Upper lobe of left lung (tissue), 6 donors: ENCODE results near the gene EYA3. TPM values are rescaled to one million over a fixed set of nuclear protein-coding genes. Genes with fewer than 3 reads are reported as not detected.

Source experiments
- ATAC-seq, 2 donors: fragments of 200-7000 bp; cut with Tn5 transposase; one replicate each; pipeline ENCODE4 v1.9.1; 2022; ENCODE audit warnings: mild to moderate bottlenecking in 2 of 2, moderate library complexity in 2 of 2; ENCODE audit not compliant: low FRiP score in 2 of 2
- DNase-seq, 2 donors: peaks; one replicate each; pipeline ENCODE4 v3.0.0-alpha.2; 2019 to 2020
- H3K27ac ChIP-seq, 4 donors: fragments of 200-600 bp; sonication (generic); one replicate each; pipeline ENCODE4 v1.5.1; 2016 to 2019
- H3K27me3 ChIP-seq, 4 donors: fragments of 200-600 bp; sonication (generic); one replicate each; pipeline ENCODE4 v1.5.1; 2017 to 2019
- H3K36me3 ChIP-seq, 4 donors: fragments of 200-600 bp; sonication (generic); one replicate each; pipeline ENCODE4 v1.5.1; 2016 to 2019
- H3K4me1 ChIP-seq, 4 donors: fragments of 200-600 bp; sonication (generic); one replicate each; pipeline ENCODE4 v1.5.1; 2018 to 2019
- H3K4me3 ChIP-seq, 4 donors: fragments of 200-600 bp; sonication (generic); one replicate each; pipeline ENCODE4 v1.5.1; 2017 to 2019; ENCODE audit warnings: mild to moderate bottlenecking in 2 of 4, moderate library complexity in 1 of 4
- H3K9me3 ChIP-seq, 4 donors: fragments of 200-600 bp; sonication (generic); one replicate each; pipeline ENCODE4 v1.5.1; 2018 to 2019
- CTCF ChIP-seq, 6 experiments: fragments of 450-650 bp in 4 of 6; fragments of 200-600 bp in 2 of 6; sonication (generic) in 2 of 6; IDR thresholded peaks; one replicate each; pipeline ENCODE4 v1.5.1; 2016 to 2019; ENCODE audit warnings: antibody characterized with exemption in 6 of 6
- EP300 ChIP-seq, 4 donors: sonication (generic); formaldehyde crosslinking; IDR thresholded peaks; one replicate each; pipeline ENCODE4 v1.5.1; 2017; ENCODE audit warnings: antibody characterized with exemption in 4 of 4, control low read depth in 2 of 4
- POLR2A ChIP-seq, 4 donors: fragments of 450-650 bp; IDR thresholded peaks; one replicate each; pipeline ENCODE4 v1.5.1; 2016 to 2017; ENCODE audit warnings: antibody characterized with exemption in 4 of 4, mild to moderate bottlenecking in 2 of 4
- POLR2AphosphoS5 ChIP-seq, 2 donors: sonication (generic); formaldehyde crosslinking; IDR thresholded peaks; one replicate each; pipeline ENCODE4 v1.5.1; 2017; ENCODE audit warnings: antibody characterized with exemption in 2 of 2
- WGBS, 2 donors: methylation state at CpG; one replicate each; pipeline ENCODE4 v1.1.5; 2017 to 2018; 5-methylcytosine and 5-hydroxymethylcytosine counted together
- total RNA-seq, 6 donors: library from RNA; depleted of rRNA in 4 of 6; stranded (reverse); fragments of >200 nt in 4 of 6; gene quantifications; one replicate each; pipeline versions ENCODE4 v1.1.0 to v1.2.1, GENCODE V29; 2016 to 2021
- donor health status: DM: no; HTN: no; CAD: no; lungs with moderate emphysema.
- donor health status: DM: no; HTN: yes; CAD: no; lungs with severe emphysema.

EYA3 gene
- total RNA-seq, 6 donors from 2014 or later: 15.9 to 23.4 (median 22.0) TPM

GRCh38 chr1:28129150-28129549 is 40.7 kb upstream of the EYA3 start:
- TF ChIP-seq EP300 (IDR thresholded peaks at IDR 0.05) (no peak), POLR2A (IDR thresholded peaks at IDR 0.05) (no peak), CTCF (IDR thresholded peaks at IDR 0.05) (no peak), POLR2AphosphoS5 (IDR thresholded peaks at IDR 0.05) (peak in 1 of 2 donors; percentile 32)
- Histone ChIP-seq H3K4me3 (no peak overlapping the region), H3K27ac (no peak overlapping the region), H3K4me1 (peaks cover 0 to 7% (median 5%) of the 10 kb centered on the region in 4 donors), H3K9me3 (no peaks in the 10 kb centered on the region), H3K36me3 (no peaks in the 10 kb centered on the region), H3K27me3 (no peaks in the 10 kb centered on the region)
- 50 to 67% methylated on average over 1 of the region's 1 CpG for WGBS, 2 donors
- DNase-seq (peak in 1 of 2 donors; percentile 48), ATAC-seq (peak in 1 of 2 donors; percentile 41)

GRCh38 chr1:28127617-28128257 is 39.3 kb upstream of the EYA3 start:
- peak overlapping the region; percentile 17 to 80 (median 50) for H3K27ac ChIP-seq
- H3K4me1 ChIP-seq: peaks cover 0 to 7% (median 5%) of the 10 kb centered on the region in 4 donors
- ATAC-seq: peak in 1 of 2 donors; percentile 50
- H3K9me3 ChIP-seq: no peaks in the 10 kb centered on the region
- WGBS, 2 donors: 70 to 86% methylated on average over 3 of the region's 3 CpGs
- no peaks in the 10 kb centered on the region for H3K36me3 ChIP-seq
- H3K27me3 ChIP-seq: no peaks in the 10 kb centered on the region
- H3K4me3 ChIP-seq: no peak overlapping the region
- TF ChIP-seq POLR2AphosphoS5 (IDR thresholded peaks at IDR 0.05): no peak
- TF ChIP-seq EP300 (IDR thresholded peaks at IDR 0.05): no peak
- no peak for TF ChIP-seq POLR2A (IDR thresholded peaks at IDR 0.05)
- no peak for TF ChIP-seq CTCF (IDR thresholded peaks at IDR 0.05)
- no peak for DNase-seq

GRCh38 chr1:28126783-28127490 is 38.5 kb upstream of the EYA3 start:
- H3K27ac ChIP-seq: peak overlapping the region; percentile 34 to 80 (median 65)
- no peaks in the 10 kb centered on the region for H3K27me3 ChIP-seq
- peak in 1 of 2 donors; percentile 66 for ATAC-seq
- TF ChIP-seq POLR2AphosphoS5 (IDR thresholded peaks at IDR 0.05) (no peak), POLR2A (IDR thresholded peaks at IDR 0.05) (no peak), EP300 (IDR thresholded peaks at IDR 0.05) (no peak), CTCF (IDR thresholded peaks at IDR 0.05) (no peak)
- H3K9me3 ChIP-seq: no peaks in the 10 kb centered on the region
- H3K4me1 ChIP-seq: peaks cover 0 to 7% (median 2%) of the 10 kb centered on the region in 4 donors
- no peaks in the 10 kb centered on the region for H3K36me3 ChIP-seq
- H3K4me3 ChIP-seq: no peak overlapping the region
- no peak for DNase-seq
- WGBS, 2 donors: 58 to 64% methylated on average over 5 of the region's 5 CpGs

- H3K36me3 ChIP-seq: no peaks in the 10 kb centered on the region
- peaks cover 0 to 7% (median 2%) of the 10 kb centered on the region in 4 donors for H3K4me1 ChIP-seq
- H3K27me3 ChIP-seq: no peaks in the 10 kb centered on the region
- WGBS, 2 donors: 61 to 71% methylated on average over 3 of the region's 3 CpGs
- ATAC-seq: no peak
- H3K4me3 ChIP-seq: peak overlapping the region in 1 of 4 donors; percentile 4
- no peaks in the 10 kb centered on the region for H3K9me3 ChIP-seq
- TF ChIP-seq POLR2AphosphoS5 (IDR thresholded peaks at IDR 0.05): no peak
- no peak for TF ChIP-seq CTCF (IDR thresholded peaks at IDR 0.05)
- no peak for TF ChIP-seq EP300 (IDR thresholded peaks at IDR 0.05)
- no peak for TF ChIP-seq POLR2A (IDR thresholded peaks at IDR 0.05)
- H3K27ac ChIP-seq: peak overlapping the region in 3 of 4 donors; percentile 53 to 80 (median 63)
- no peak for DNase-seq
These were observed 37.8 kb upstream of the EYA3 start for GRCh38 chr1:28126212-28126611.
